ENCODE measurements around the gene IZUMO1. TPM values are rescaled to one million over a fixed set of nuclear protein-coding genes. Genes with fewer than 3 reads are reported as not detected.
A peak's percentile ranks its signal among the peaks of the same experiment; 100 is the strongest.

Gene IZUMO1
- total and polyA plus RNA-seq, 2 of the 13 experiments (the other 11 are each of a cell fraction or from before 2014, with no cell fraction given) = 0.07 to 0.22 TPM

GRCh38 chr19:48715681-48716171, 31.0 kb downstream of the IZUMO1 start (continued):
- TF ChIP-seq PCBP2 (optimal IDR thresholded peaks at IDR 0.05; ENCODE audit: low read depth, low read length, poor library complexity, severe bottlenecking) (no peak), ZBTB8A (CRISPR knock-in tag; IDR thresholded peaks at IDR 0.05; ENCODE audit: borderline replicate concordance, low read depth) (no peak), KDM5B (CRISPR knock-in tag; IDR thresholded peaks at IDR 0.05; ENCODE audit: borderline replicate concordance) (no peak), SETDB1 (CRISPR knock-in tag; IDR thresholded peaks at IDR 0.05; ENCODE audit: borderline replicate concordance) (no peak), GATAD2A (CRISPR knock-in tag; IDR thresholded peaks at IDR 0.05) (no peak), HOXA3 (CRISPR knock-in tag; IDR thresholded peaks at IDR 0.05) (0 out of 2 replicates have a peak, but pooled peaks have one; percentile 8), ZNF740 (CRISPR knock-in tag; IDR thresholded peaks at IDR 0.05) (peak; percentile 74; the same call in 1 of the 2 replicates), TCF7 (IDR thresholded peaks at IDR 0.05; ENCODE audit: low read depth) (no peak), TEAD2 (CRISPR knock-in tag; IDR thresholded peaks at IDR 0.05) (no peak), ZNF704 (CRISPR knock-in tag; IDR thresholded peaks at IDR 0.05; ENCODE audit: borderline replicate concordance) (no peak), ZNF687 (CRISPR knock-in tag; IDR thresholded peaks at IDR 0.05) (peak; percentile 66; the same call in 1 of the 2 replicates), ZNF609 (CRISPR knock-in tag; IDR thresholded peaks at IDR 0.05; ENCODE audit: borderline replicate concordance) (no peak), RNF219 (CRISPR knock-in tag; IDR thresholded peaks at IDR 0.05) (no peak), PAX8 (CRISPR knock-in tag; IDR thresholded peaks at IDR 0.05; ENCODE audit: borderline replicate concordance) (no peak), ZNF329 (CRISPR knock-in tag; IDR thresholded peaks at IDR 0.05; ENCODE audit: low read depth) (no peak), ZNF768 (CRISPR knock-in tag; IDR thresholded peaks at IDR 0.05) (no peak), ZNF549 (CRISPR knock-in tag; IDR thresholded peaks at IDR 0.05) (no peak)

All from HepG2 (cell line).